ENCODE data around the gene MCM10.

The MCM10 gene

GRCh38 chr10:13167568-13167967 is 6.2 kb downstream of the MCM10 start:
- DNase-seq = no peak

- no peak for DNase-seq
Observed at GRCh38 chr10:13168781-13169180, 7.4 kb downstream of the MCM10 start.

- no peak for DNase-seq
Observed at GRCh38 chr10:13173616-13174015, 12.3 kb downstream of the MCM10 start.

GRCh38 chr10:13180788-13181187 is 19.4 kb downstream of the MCM10 start:
- no peak for DNase-seq

- DNase-seq = no peak
Observed at GRCh38 chr10:13182424-13182823, 21.1 kb downstream of the MCM10 start.

GRCh38 chr10:13183625-13184024 is 22.3 kb downstream of the MCM10 start:
- DNase-seq = no peak

GRCh38 chr10:13184276-13184675 is 22.9 kb downstream of the MCM10 start:
- DNase-seq = no peak

- no peak for DNase-seq
Observed at GRCh38 chr10:13184730-13185514, 23.6 kb downstream of the MCM10 start.

- DNase-seq = no peak
Observed at GRCh38 chr10:13187135-13187534, 25.8 kb downstream of the MCM10 start.

GRCh38 chr10:13188593-13188992 is 27.2 kb downstream of the MCM10 start:
- DNase-seq = no peak

- DNase-seq = no peak
Observed at GRCh38 chr10:13189961-13190360, 28.6 kb downstream of the MCM10 start.

- no peak for DNase-seq
Observed at GRCh38 chr10:13190816-13191215, 29.5 kb downstream of the MCM10 start.

GRCh38 chr10:13191362-13191761 is 30.0 kb downstream of the MCM10 start:
- no peak for DNase-seq

- no peak for DNase-seq
Observed at GRCh38 chr10:13193637-13194036, 32.3 kb downstream of the MCM10 start.

GRCh38 chr10:13195016-13195415 is 33.7 kb downstream of the MCM10 start:
- no peak for DNase-seq

GRCh38 chr10:13201132-13201531 is 39.8 kb downstream of the MCM10 start:
- DNase-seq = no peak

GRCh38 chr10:13206091-13206490 is 44.7 kb downstream of the MCM10 start:
- no peak for DNase-seq

GRCh38 chr10:13206546-13207443 is 45.4 kb downstream of the MCM10 start:
- no peak for DNase-seq

- DNase-seq = no peak
Observed at GRCh38 chr10:13213163-13213562, 51.8 kb downstream of the MCM10 start.

- DNase-seq = no peak
Observed at GRCh38 chr10:13218878-13219277, 57.5 kb downstream of the MCM10 start.

GRCh38 chr10:13219685-13220670 is 58.6 kb downstream of the MCM10 start:
- no peak for DNase-seq

GRCh38 chr10:13221572-13221971 is 60.2 kb downstream of the MCM10 start:
- no peak for DNase-seq

GRCh38 chr10:13222151-13222550 is 60.8 kb downstream of the MCM10 start:
- DNase-seq = no peak
